Smooth muscle cell (in vitro differentiated cells): ENCODE data around the gene RIMS4. TPM values are rescaled to one million over a fixed set of nuclear protein-coding genes. Genes with fewer than 3 reads are reported as not detected.

ENCODE experiments used
- DNase-seq: peaks from one replicate; lab custom pipeline; 2025; ENCODE audit not compliant: unreplicated experiment; lab: John Stamatoyannopoulos, UW
- H2AFZ ChIP-seq: fragments of 200-600 bp; sonication (generic); 2 replicates; pipeline ENCODE4 v1.6.0; 2016; ENCODE audit warnings: antibody characterized with exemption, low read depth, mild to moderate bottlenecking
- H3F3A ChIP-seq: fragments of 200-600 bp; sonication (generic); 2 replicates; pipeline ENCODE4 v1.6.0; 2017; ENCODE audit warnings: antibody characterized with exemption, low read depth
- H3K27ac ChIP-seq: fragments of 200-600 bp; sonication (generic); 2 replicates; pipeline ENCODE4 v1.5.1; 2016; ENCODE audit warnings: low read depth, mild to moderate bottlenecking
- H3K27me3 ChIP-seq: fragments of 200-600 bp; sonication (generic); 2 replicates; pipeline ENCODE4 v1.6.1; 2016; ENCODE audit warnings: low read depth, mild to moderate bottlenecking
- H3K36me3 ChIP-seq: fragments of 200-600 bp; sonication (generic); 2 replicates; pipeline ENCODE4 v1.5.1; 2016; ENCODE audit warnings: low read depth
- H3K4me1 ChIP-seq: fragments of 200-600 bp; sonication (generic); 2 replicates; pipeline ENCODE4 v1.5.1; 2016; ENCODE audit warnings: low read depth
- H3K4me2 ChIP-seq: fragments of 200-600 bp; sonication (generic); 2 replicates; pipeline ENCODE4 v1.6.0; 2016; ENCODE audit warnings: mild to moderate bottlenecking
- H3K4me3 ChIP-seq: fragments of 200-600 bp; sonication (generic); 2 replicates; pipeline ENCODE4 v1.5.1; 2016; ENCODE audit warnings: mild to moderate bottlenecking
- H3K79me2 ChIP-seq: fragments of 200-600 bp; sonication (generic); 2 replicates; pipeline ENCODE4 v1.6.0; 2016; ENCODE audit warnings: low read depth, mild to moderate bottlenecking
- H3K9ac ChIP-seq: fragments of 200-600 bp; sonication (generic); 2 replicates; pipeline ENCODE4 v1.6.0; 2016; ENCODE audit warnings: low read depth
- H3K9me3 ChIP-seq: fragments of 200-600 bp; sonication (generic); replicated peaks from 2 replicates; pipeline ENCODE4 v1.5.1; 2016; ENCODE audit warnings: low read depth
- H4K20me1 ChIP-seq: fragments of 200-600 bp; sonication (generic); 2 replicates; pipeline ENCODE4 v1.6.0; 2016; ENCODE audit warnings: low read depth
- WGBS: methylation state at CpG from one replicate; pipeline ENCODE4 v1.1.7; 2016; ENCODE audit warnings: low lambda C conversion rate; 5-methylcytosine and 5-hydroxymethylcytosine counted together
- polyA plus RNA-seq: library from polyadenylated mRNA; unstranded; fragments of >200 nt; fragmentation: Nextera tagmentation; extraction: Ambion mirVana; gene quantifications from 2 replicates; pipeline ENCODE4 v1.2.1, GENCODE V29; 2016
- total RNA-seq: library from RNA; depleted of rRNA; stranded (reverse); fragments of >200 nt; gene quantifications from 2 replicates; pipeline ENCODE4 v1.2.3, GENCODE V29; 2014
- TF ChIP-seq, protein P1 (sequence below): fragments of 200-600 bp; sonication (generic); IDR thresholded peaks from 2 replicates; pipeline ENCODE4 v1.5.1; 2017; ENCODE audit warnings: borderline replicate concordance, mild to moderate bottlenecking, antibody characterized with exemption; ENCODE audit not compliant: insufficient read depth, poor library complexity, severe bottlenecking

RIMS4 gene
- total and polyA plus RNA-seq, 2 experiments from 2014 or later: not detected

DNA sequence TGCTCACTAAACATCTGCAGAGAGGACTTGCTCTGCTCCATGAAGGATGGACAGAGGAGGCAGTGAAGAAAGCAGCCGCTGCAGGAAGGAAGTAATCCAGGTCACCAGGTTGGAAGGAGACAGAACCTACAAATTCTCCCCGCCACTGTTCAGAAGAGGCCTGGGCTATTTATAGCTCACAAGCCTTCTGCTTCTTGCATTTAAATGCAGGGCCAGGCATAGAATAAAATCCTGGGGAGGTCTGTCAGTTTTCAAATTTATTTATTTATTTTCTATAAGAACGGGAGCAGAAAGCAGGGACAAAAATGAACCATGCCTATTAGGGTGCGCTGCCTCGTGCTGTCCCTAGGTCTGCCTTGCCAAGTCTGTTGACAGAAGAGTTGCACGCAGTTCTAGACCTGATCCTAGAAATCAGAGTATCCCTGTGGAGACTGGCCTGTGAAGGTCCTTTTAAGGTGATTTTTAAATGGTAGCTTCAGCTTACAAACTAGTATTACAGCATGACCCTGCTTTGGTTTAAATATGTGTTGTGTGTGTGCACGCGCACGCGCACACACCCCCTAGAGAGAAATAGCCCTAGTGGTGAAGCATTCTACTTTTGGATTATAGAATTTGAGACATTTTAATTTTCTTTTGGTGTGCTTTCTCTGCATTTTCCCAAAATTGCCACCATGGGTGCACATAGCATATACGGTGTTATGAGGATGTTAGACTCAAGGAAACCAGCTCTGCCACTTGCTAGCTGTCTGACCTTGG, 19.5 kb downstream of the RIMS4 start:
- Histone ChIP-seq H2AFZ (no peak overlapping the region), H3K27me3 (peaks cover under 1% of the 10 kb centered on the region), H3K27ac (no peak overlapping the region), H3K9me3 (no peaks in the 10 kb centered on the region), H4K20me1 (no peaks in the 10 kb centered on the region), H3K79me2 (no peaks in the 10 kb centered on the region), H3F3A (no peaks in the 10 kb centered on the region), H3K4me1 (no peaks in the 10 kb centered on the region), H3K4me3 (no peak overlapping the region), H3K36me3 (no peaks in the 10 kb centered on the region), H3K9ac (no peak overlapping the region), H3K4me2 (no peak overlapping the region)
- TF ChIP-seq, protein P1, sequence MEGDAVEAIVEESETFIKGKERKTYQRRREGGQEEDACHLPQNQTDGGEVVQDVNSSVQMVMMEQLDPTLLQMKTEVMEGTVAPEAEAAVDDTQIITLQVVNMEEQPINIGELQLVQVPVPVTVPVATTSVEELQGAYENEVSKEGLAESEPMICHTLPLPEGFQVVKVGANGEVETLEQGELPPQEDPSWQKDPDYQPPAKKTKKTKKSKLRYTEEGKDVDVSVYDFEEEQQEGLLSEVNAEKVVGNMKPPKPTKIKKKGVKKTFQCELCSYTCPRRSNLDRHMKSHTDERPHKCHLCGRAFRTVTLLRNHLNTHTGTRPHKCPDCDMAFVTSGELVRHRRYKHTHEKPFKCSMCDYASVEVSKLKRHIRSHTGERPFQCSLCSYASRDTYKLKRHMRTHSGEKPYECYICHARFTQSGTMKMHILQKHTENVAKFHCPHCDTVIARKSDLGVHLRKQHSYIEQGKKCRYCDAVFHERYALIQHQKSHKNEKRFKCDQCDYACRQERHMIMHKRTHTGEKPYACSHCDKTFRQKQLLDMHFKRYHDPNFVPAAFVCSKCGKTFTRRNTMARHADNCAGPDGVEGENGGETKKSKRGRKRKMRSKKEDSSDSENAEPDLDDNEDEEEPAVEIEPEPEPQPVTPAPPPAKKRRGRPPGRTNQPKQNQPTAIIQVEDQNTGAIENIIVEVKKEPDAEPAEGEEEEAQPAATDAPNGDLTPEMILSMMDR: no peak
- WGBS: 96% methylated on average over 11 of the region's 11 CpGs
- no peak for DNase-seq

DNA sequence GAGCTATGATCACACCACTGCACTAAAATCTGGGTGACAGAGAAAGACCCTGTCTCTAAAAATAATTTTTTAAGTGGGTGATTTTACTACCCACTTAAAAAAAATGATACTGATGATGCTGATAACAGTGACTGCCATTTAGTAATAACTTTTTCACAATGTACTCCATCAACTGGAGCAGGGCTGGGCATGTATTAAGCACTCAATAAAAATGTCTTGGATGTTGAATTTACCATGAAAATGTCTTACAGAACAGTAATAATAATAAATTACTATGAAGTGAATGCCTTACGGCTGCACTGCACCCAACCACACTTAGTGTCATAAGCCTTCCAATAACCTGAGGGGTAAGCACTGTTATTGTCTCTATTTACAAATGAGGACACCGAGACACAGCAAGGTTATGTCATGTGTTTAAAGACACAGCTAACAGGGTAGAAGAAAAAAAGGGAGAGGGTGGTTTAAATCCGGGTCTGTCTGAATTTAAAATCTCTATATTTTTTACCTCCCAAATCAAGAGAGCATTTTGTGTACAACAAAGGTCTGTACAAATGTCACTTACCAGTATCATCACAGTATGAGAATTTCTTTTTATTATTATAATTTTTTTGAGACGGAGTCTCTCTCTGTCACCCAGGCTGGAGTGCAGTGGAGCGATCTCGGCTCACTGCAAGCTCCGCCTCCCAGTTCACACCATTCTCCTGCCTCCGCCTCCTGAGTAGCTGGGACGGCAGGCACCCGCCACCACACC, 21.5 kb downstream of the RIMS4 start:
- no peak for DNase-seq
- H3K9ac ChIP-seq: no peak overlapping the region
- no peaks in the 10 kb centered on the region for H3K79me2 ChIP-seq
- H3K27ac ChIP-seq: no peak overlapping the region
- H3K4me2 ChIP-seq: no peak overlapping the region
- no peaks in the 10 kb centered on the region for H3K9me3 ChIP-seq
- H3F3A ChIP-seq: no peaks in the 10 kb centered on the region
- no peaks in the 10 kb centered on the region for H4K20me1 ChIP-seq
- no peak overlapping the region for H2AFZ ChIP-seq
- H3K4me3 ChIP-seq: no peak overlapping the region
- TF ChIP-seq, protein P1: no peak
- H3K36me3 ChIP-seq: no peaks in the 10 kb centered on the region
- WGBS: 91% methylated on average over 10 of the region's 10 CpGs
- no peaks in the 10 kb centered on the region for H3K27me3 ChIP-seq
- H3K4me1 ChIP-seq: no peaks in the 10 kb centered on the region

DNA sequence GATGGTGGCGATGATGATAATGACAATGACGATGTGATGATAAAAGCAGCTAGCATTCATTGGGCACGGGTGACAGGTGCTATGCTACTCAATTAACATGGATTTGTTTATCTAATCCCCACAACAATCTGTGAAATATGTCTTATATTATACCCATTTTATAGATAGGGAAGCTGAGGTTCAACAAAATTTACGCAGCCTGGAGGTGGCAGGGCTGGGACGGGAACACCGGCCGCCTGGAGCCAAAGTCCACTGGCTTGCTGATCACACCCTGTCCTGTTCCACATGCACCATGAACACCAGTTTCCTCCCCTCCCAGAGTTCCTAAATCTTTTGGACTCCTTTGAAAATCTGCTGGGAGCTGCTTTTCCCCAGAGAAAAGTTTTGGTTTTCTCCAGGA, 23.0 kb downstream of the RIMS4 start:
- 93% methylated on average over 7 of the region's 7 CpGs for WGBS
- H3K27me3 ChIP-seq: no peaks in the 10 kb centered on the region
- TF ChIP-seq, protein P1: no peak

More for the DNA sequence above, 23.0 kb downstream of the RIMS4 start:
- no peak for DNase-seq
- Histone ChIP-seq H3K9me3 (no peaks in the 10 kb centered on the region), H3F3A (no peaks in the 10 kb centered on the region), H2AFZ (no peak overlapping the region), H3K4me1 (no peaks in the 10 kb centered on the region), H3K9ac (no peak overlapping the region), H3K36me3 (no peaks in the 10 kb centered on the region), H3K4me3 (no peak overlapping the region), H3K4me2 (no peak overlapping the region), H3K79me2 (no peaks in the 10 kb centered on the region), H3K27ac (no peak overlapping the region), H4K20me1 (no peaks in the 10 kb centered on the region)
